CD14-positive monocyte (primary cell): ENCODE results near the gene SIK2. TPM values are rescaled to one million over a fixed set of nuclear protein-coding genes. Genes with fewer than 3 reads are reported as not detected.

Experiments used
- DNase-seq, 3 donors: peaks; one replicate each; pipeline ENCODE4 v3.0.0-alpha.2; 2011 to 2022
- H2AFZ ChIP-seq: 2 replicates; pipeline ENCODE4 v1.6.0; 2012; ENCODE audit warnings: mild to moderate bottlenecking, low read depth, low read length, inconsistent platforms; ENCODE audit not compliant: insufficient read depth, poor library complexity, severe bottlenecking
- H3K27ac ChIP-seq, 2 donors: 1 replicate in 1 of 2; 2 replicates in 1 of 2; pipeline ENCODE4 v1.5.1; 2012 to 2013; ENCODE audit warnings: low read length in 2 of 2, control low read depth in 1 of 2, inconsistent platforms in 1 of 2, low read depth in 1 of 2, mild to moderate bottlenecking in 1 of 2
- H3K27me3 ChIP-seq, 2 donors: one replicate each; pipeline versions ENCODE4 v1.6.0 to v1.6.1; 2011 to 2013; ENCODE audit warnings: low read length in 2 of 2; ENCODE audit not compliant: control insufficient read depth in 2 of 2, insufficient read depth in 2 of 2
- H3K36me3 ChIP-seq, 2 donors: replicated peaks in 1 of 2; 1 replicate in 1 of 2; 2 replicates in 1 of 2; pipeline versions ENCODE4 v1.5.1 to v1.6.1; 2012 to 2013; ENCODE audit warnings: low read length in 2 of 2, control low read depth in 1 of 2, inconsistent platforms in 1 of 2, mild to moderate bottlenecking in 1 of 2; ENCODE audit not compliant: insufficient read depth in 2 of 2, control insufficient read depth in 1 of 2
- H3K4me1 ChIP-seq, 2 donors: 1 replicate in 1 of 2; 2 replicates in 1 of 2; pipeline versions ENCODE4 v1.5.1 to v1.6.1; 2012 to 2013; ENCODE audit warnings: low read length in 2 of 2, control low read depth in 1 of 2, inconsistent platforms in 1 of 2, mild to moderate bottlenecking in 1 of 2, moderate library complexity in 1 of 2; ENCODE audit not compliant: insufficient read depth in 2 of 2, control insufficient read depth in 1 of 2
- H3K4me2 ChIP-seq: replicated peaks from 2 replicates; pipeline ENCODE3; 2012; ENCODE audit warnings: low read length, moderate library complexity, mild to moderate bottlenecking; ENCODE audit not compliant: poor library complexity, severe bottlenecking; ENCODE audit errors: extremely low read depth
- H3K4me3 ChIP-seq, 3 experiments: fragments of 200-600 bp in 1 of 3; sonication (generic) in 1 of 3; replicated peaks in 1 of 3; 1 replicate in 2 of 3; 2 replicates in 1 of 3; pipeline ENCODE4 v1.5.1; 2011 to 2013; ENCODE audit warnings: low read length in 3 of 3, mild to moderate bottlenecking in 3 of 3, control low read depth in 2 of 3, low read depth in 2 of 3, inconsistent platforms in 1 of 3, moderate library complexity in 1 of 3
- H3K79me2 ChIP-seq: 2 replicates; pipeline ENCODE4 v1.6.0; 2012; ENCODE audit warnings: mild to moderate bottlenecking, control low read depth, inconsistent platforms, low read length, moderate library complexity; ENCODE audit not compliant: insufficient read depth
- H3K9ac ChIP-seq: 2 replicates; pipeline ENCODE4 v1.6.0; 2017; ENCODE audit warnings: low read length, mild to moderate bottlenecking; ENCODE audit not compliant: insufficient read depth, poor library complexity, severe bottlenecking
- H3K9me3 ChIP-seq, 2 donors: replicated peaks in 1 of 2; 1 replicate in 1 of 2; 2 replicates in 1 of 2; pipeline versions ENCODE4 v1.5.1 to v1.6.1; 2012 to 2013; ENCODE audit warnings: low read length in 2 of 2, control low read depth in 1 of 2; ENCODE audit not compliant: control insufficient read depth in 1 of 2, insufficient read depth in 1 of 2
- H4K20me1 ChIP-seq: 2 replicates; pipeline ENCODE4 v1.6.0; 2012; ENCODE audit warnings: mild to moderate bottlenecking, low read length, control low read depth, moderate library complexity; ENCODE audit not compliant: insufficient read depth
- H3K27ac Mint-ChIP-seq, 7 donors: one replicate each; pipeline ENCODE4 v1.8.0; 2020; ENCODE audit warnings: mild to moderate bottlenecking in 7 of 7, mixed read lengths in 7 of 7, moderate library complexity in 6 of 7, inconsistent platforms in 2 of 7
- H3K27me3 Mint-ChIP-seq, 3 donors: one replicate each; pipeline ENCODE4 v1.8.0; 2021 to 2022; ENCODE audit warnings: low read depth in 3 of 3, mild to moderate bottlenecking in 3 of 3, mixed read lengths in 3 of 3, moderate library complexity in 3 of 3, inconsistent platforms in 1 of 3
- H3K36me3 Mint-ChIP-seq, 2 donors: one replicate each; pipeline ENCODE4 v1.8.0; 2020; ENCODE audit warnings: mixed read lengths in 2 of 2, inconsistent platforms in 1 of 2, mild to moderate bottlenecking in 1 of 2
- H3K4me1 Mint-ChIP-seq: one replicate; pipeline ENCODE4 v1.8.0; 2020; ENCODE audit warnings: mild to moderate bottlenecking, mixed read lengths
- H3K4me3 Mint-ChIP-seq, 2 donors: one replicate each; pipeline ENCODE4 v1.8.0; 2020; ENCODE audit warnings: mild to moderate bottlenecking in 2 of 2, mixed read lengths in 2 of 2, moderate library complexity in 1 of 2
- H3K9me3 Mint-ChIP-seq, 7 donors: one replicate each; pipeline ENCODE4 v1.8.0; 2020 to 2022; ENCODE audit warnings: mixed read lengths in 7 of 7, mild to moderate bottlenecking in 6 of 7, moderate library complexity in 6 of 7, inconsistent platforms in 2 of 7
- WGBS: methylation state at CpG from one replicate; pipeline ENCODE4 v1.1.5; 2013; ENCODE audit warnings: missing lambda C conversion rate; ENCODE audit not compliant: insufficient coverage; 5-methylcytosine and 5-hydroxymethylcytosine counted together
- intact Hi-C, 2 donors: fragments of 100-400 bp; cut with micrococcal nuclease; formaldehyde crosslinking; loops; one replicate each; pipeline versions ENCODE4 v1.15.0 to v1.15.1; 2023
- polyA plus RNA-seq, 3 donors: library from polyadenylated mRNA; depleted of rRNA in 1 of 3; unstranded in 2 of 3; stranded (reverse) in 1 of 3; fragments of 300-500 nt in 2 of 3; fragments of >200 nt in 1 of 3; fragmentation: Illumina TruSeq in 2 of 3; gene quantifications; 1 replicate in 2 of 3; 2 replicates in 1 of 3; pipeline ENCODE4 v1.2.3, GENCODE V29; 2012 to 2021
- TF ChIP-seq, protein P1 (sequence below): fragments of 200-600 bp; IDR thresholded peaks from one replicate; pipeline ENCODE4 v1.8.0; 2022; ENCODE audit warnings: antibody characterized with exemption, mild to moderate bottlenecking

Gene SIK2
- polyA plus RNA-seq, 3 donors = 0.16 to 8.8 (median 0.23) TPM

DNA sequence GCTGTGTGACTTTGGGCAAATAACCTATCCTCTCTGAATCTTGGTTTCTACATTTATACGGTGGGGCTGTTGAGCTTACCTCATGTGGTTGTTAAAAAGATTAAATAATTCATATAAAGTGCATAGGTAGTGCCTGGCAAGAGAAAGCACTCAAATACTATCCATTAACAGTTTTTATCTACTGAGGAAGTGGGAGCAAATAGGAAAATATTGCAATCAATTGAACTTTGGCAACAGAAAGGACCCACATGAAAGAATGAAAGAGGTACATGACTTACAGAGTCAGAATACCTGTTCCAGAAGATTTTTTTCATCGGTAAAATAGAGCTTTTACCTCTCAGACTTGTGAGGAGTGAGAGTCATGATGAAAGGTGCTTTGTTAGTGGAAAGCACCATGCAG is 170.3 kb downstream of the SIK2 start:
- WGBS = no CpG with 5 or more reads among the region's 2 CpGs

DNA sequence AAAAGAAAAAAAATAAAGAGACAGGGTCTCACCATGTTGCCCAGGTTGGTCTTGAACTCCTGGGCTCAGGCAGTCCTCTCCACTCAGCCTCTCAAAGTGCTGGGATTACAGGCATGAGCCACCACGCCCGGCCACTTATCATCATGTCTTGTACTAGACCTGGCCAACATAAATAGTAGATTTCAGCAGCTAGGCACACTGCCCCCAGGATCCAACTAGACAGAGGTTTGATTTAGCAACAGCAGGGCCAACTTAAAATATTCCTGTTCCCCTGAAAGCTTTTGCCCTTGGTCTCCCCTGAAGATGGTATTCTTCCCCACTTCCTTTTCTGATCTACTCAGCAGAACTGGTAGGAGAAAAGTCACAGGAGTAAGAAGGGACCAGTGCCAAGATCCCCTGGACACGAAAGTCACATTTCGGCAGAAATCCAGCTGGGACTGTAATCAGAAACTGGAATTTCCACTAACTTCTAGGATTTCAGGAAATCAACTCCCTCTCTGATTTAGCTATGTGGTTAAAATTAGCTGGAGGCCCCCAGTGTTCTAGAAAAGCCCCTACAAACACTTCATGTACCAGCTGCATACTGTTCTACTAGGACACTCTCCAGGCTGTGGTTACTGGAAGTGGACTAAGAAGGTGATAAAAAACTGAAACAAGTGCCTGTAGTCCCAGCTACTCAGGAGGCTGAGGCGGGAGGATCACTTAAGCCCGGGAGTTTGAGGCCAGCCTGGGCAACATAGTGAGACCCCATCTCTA is 172.9 kb downstream of the SIK2 start:
- Mint-ChIP-seq H3K4me1 (no peaks in the 10 kb centered on the region), H3K27me3 (no peaks in the 10 kb centered on the region), H3K36me3 (no peaks in the 10 kb centered on the region), H3K27ac (no peak overlapping the region), H3K9me3 (no peaks in the 10 kb centered on the region), H3K4me3 (no peak overlapping the region)
- H3K4me2 ChIP-seq = no peak overlapping the region
- intact Hi-C loops = loop anchor here (5.0 to 10.0 kb wide), 3 partner anchors 70 to 188 kb away; partner anchors contain the start of gene SIK2 (in 2 of the 2)
- no peak overlapping the region for H3K9ac ChIP-seq
- WGBS = 100% methylated on average over 2 of the region's 6 CpGs
- no peaks in the 10 kb centered on the region for H3K27me3 ChIP-seq
- TF ChIP-seq, protein P1, sequence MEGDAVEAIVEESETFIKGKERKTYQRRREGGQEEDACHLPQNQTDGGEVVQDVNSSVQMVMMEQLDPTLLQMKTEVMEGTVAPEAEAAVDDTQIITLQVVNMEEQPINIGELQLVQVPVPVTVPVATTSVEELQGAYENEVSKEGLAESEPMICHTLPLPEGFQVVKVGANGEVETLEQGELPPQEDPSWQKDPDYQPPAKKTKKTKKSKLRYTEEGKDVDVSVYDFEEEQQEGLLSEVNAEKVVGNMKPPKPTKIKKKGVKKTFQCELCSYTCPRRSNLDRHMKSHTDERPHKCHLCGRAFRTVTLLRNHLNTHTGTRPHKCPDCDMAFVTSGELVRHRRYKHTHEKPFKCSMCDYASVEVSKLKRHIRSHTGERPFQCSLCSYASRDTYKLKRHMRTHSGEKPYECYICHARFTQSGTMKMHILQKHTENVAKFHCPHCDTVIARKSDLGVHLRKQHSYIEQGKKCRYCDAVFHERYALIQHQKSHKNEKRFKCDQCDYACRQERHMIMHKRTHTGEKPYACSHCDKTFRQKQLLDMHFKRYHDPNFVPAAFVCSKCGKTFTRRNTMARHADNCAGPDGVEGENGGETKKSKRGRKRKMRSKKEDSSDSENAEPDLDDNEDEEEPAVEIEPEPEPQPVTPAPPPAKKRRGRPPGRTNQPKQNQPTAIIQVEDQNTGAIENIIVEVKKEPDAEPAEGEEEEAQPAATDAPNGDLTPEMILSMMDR = no peak
- H3K9me3 ChIP-seq = no peaks in the 10 kb centered on the region
- no peak overlapping the region for H2AFZ ChIP-seq
- no peak overlapping the region for H3K27ac ChIP-seq
- H3K79me2 ChIP-seq = no peaks in the 10 kb centered on the region
- no peaks in the 10 kb centered on the region for H3K4me1 ChIP-seq
- no peaks in the 10 kb centered on the region for H3K36me3 ChIP-seq
- H4K20me1 ChIP-seq = no peaks in the 10 kb centered on the region
- DNase-seq = no peak
- H3K4me3 ChIP-seq = no peak overlapping the region

More for the DNA sequence above, 170.3 kb downstream of the SIK2 start:
- Histone ChIP-seq H3K4me1 (no peaks in the 10 kb centered on the region), H3K27ac (no peak overlapping the region), H3K36me3 (no peaks in the 10 kb centered on the region), H2AFZ (no peak overlapping the region), H3K9me3 (no peaks in the 10 kb centered on the region), H3K4me2 (no peak overlapping the region), H4K20me1 (no peaks in the 10 kb centered on the region), H3K27me3 (no peaks in the 10 kb centered on the region), H3K9ac (no peak overlapping the region), H3K79me2 (no peaks in the 10 kb centered on the region), H3K4me3 (no peak overlapping the region)
- H3K9me3 Mint-ChIP-seq = no peaks in the 10 kb centered on the region
- no peaks in the 10 kb centered on the region for H3K27me3 Mint-ChIP-seq
- H3K36me3 Mint-ChIP-seq = no peaks in the 10 kb centered on the region
- no peaks in the 10 kb centered on the region for H3K4me1 Mint-ChIP-seq
- H3K27ac Mint-ChIP-seq = no peak overlapping the region
- DNase-seq = no peak
- TF ChIP-seq, protein P1 = no peak
- H3K4me3 Mint-ChIP-seq = no peak overlapping the region
- intact Hi-C loops = loop anchor here in 1 of 2 donors (10.0 kb wide), 1 partner anchor 72 kb away; no protein-coding TSS in a partner anchor
